CMK (cell line): ENCODE measurements around the gene GRIFIN.

Source experiments
- DNase-seq: peaks from one replicate; pipeline ENCODE4 v3.0.0-alpha.2; 2010; ENCODE audit warnings: low read depth

The GRIFIN gene

GRCh38 chr7:2432910-2433712 lies 43.1 kb downstream of the GRIFIN start:
- no peak for DNase-seq

GRCh38 chr7:2431260-2431867 lies 44.8 kb downstream of the GRIFIN start:
- DNase-seq = no peak

- no peak for DNase-seq
Observed at GRCh38 chr7:2425749-2426148, 50.4 kb downstream of the GRIFIN start.
